Neural cell (in vitro differentiated cells): Measurements from ENCODE around the gene CCSAP. TPM values are rescaled to one million over a fixed set of nuclear protein-coding genes. Genes with fewer than 3 reads are reported as not detected.

Experiments
- H2AFZ ChIP-seq: fragments of 200-600, 300-800 bp; sonication (generic), shearing (Covaris generic); 2 replicates; pipeline ENCODE4 v1.6.0; 2014; ENCODE audit warnings: low read depth, mild to moderate bottlenecking, antibody characterized with exemption, low read length, moderate library complexity
- H3F3A ChIP-seq: fragments of 200-600 bp; shearing (Covaris generic); 2 replicates; pipeline ENCODE4 v1.6.1; 2016; ENCODE audit warnings: mild to moderate bottlenecking, moderate library complexity, mixed read lengths, antibody characterized with exemption, low read length; ENCODE audit not compliant: insufficient read depth, poor library complexity, severe bottlenecking
- H3K27ac ChIP-seq: fragments of 200-600, 300-800 bp; sonication (generic), shearing (Covaris generic); 2 replicates; pipeline ENCODE4 v1.5.1; 2014; ENCODE audit warnings: mild to moderate bottlenecking, low read length, moderate library complexity
- H3K27me3 ChIP-seq: fragments of 300-800, 200-600 bp; sonication (generic), shearing (Covaris generic); 2 replicates; pipeline ENCODE4 v1.6.0; 2014; ENCODE audit warnings: mild to moderate bottlenecking, low read depth, low read length, moderate library complexity; ENCODE audit not compliant: insufficient read depth
- H3K36me3 ChIP-seq: fragments of 300-800, 200-600 bp; sonication (generic), shearing (Covaris generic); 2 replicates; pipeline ENCODE4 v1.5.1; 2014; ENCODE audit warnings: mild to moderate bottlenecking, antibody characterized with exemption, low read length, moderate library complexity; ENCODE audit not compliant: insufficient read depth
- H3K4me2 ChIP-seq: fragments of 300-800, 200-600 bp; sonication (generic), shearing (Covaris generic); 2 replicates; pipeline ENCODE4 v1.6.0; 2014; ENCODE audit warnings: mild to moderate bottlenecking, low read length
- H3K4me3 ChIP-seq: fragments of 300-800, 200-600 bp; sonication (generic), shearing (Covaris generic); 2 replicates; pipeline ENCODE4 v1.5.1; 2014; ENCODE audit warnings: mild to moderate bottlenecking, low read length, moderate library complexity
- H3K79me2 ChIP-seq: fragments of 200-600 bp; shearing (Covaris generic); replicated peaks from 2 replicates; pipeline ENCODE4 v1.6.0; 2014; ENCODE audit warnings: mild to moderate bottlenecking, low read length, moderate library complexity; ENCODE audit not compliant: insufficient read depth
- H3K9ac ChIP-seq: fragments of 300-800, 200-600 bp; sonication (generic), shearing (Covaris generic); 2 replicates; pipeline ENCODE4 v1.6.1; 2016; ENCODE audit warnings: mild to moderate bottlenecking, low read length, mixed read lengths
- H3K9me2 ChIP-seq: fragments of 200-600 bp; shearing (Covaris generic); 2 replicates; pipeline ENCODE4 v1.6.1; 2016; ENCODE audit warnings: mild to moderate bottlenecking, low read length, mixed read lengths; ENCODE audit not compliant: insufficient read depth
- H3K9me3 ChIP-seq: fragments of 200-600, 300-800 bp; sonication (generic), shearing (Covaris generic); 2 replicates; pipeline ENCODE4 v1.6.1; 2016; ENCODE audit warnings: mild to moderate bottlenecking, mixed run types, low read length, moderate library complexity, mixed read lengths
- H4K20me1 ChIP-seq: fragments of 200-600 bp; shearing (Covaris generic); 2 replicates; pipeline ENCODE4 v1.6.1; 2016; ENCODE audit warnings: mild to moderate bottlenecking, mixed run types; ENCODE audit not compliant: insufficient read depth
- EP300 ChIP-seq: fragments of 450-650 bp; conservative IDR thresholded peaks from 2 replicates; pipeline ENCODE4 v1.6.1; 2014; ENCODE audit warnings: antibody characterized with exemption, mild to moderate bottlenecking, moderate library complexity; ENCODE audit not compliant: poor library complexity, severe bottlenecking
- EZH2 ChIP-seq: fragments of 200-600, 300-800 bp; shearing (Covaris generic), sonication (generic); IDR thresholded peaks from 2 replicates; pipeline ENCODE4 v1.6.1; 2014; ENCODE audit warnings: antibody characterized with exemption, low read length, borderline replicate concordance, mild to moderate bottlenecking; ENCODE audit not compliant: insufficient read depth, poor library complexity, severe bottlenecking
- MXI1 ChIP-seq: fragments of 450-650 bp; conservative IDR thresholded peaks from 2 replicates; pipeline ENCODE4 v1.6.1; 2014; ENCODE audit warnings: antibody characterized with exemption, mild to moderate bottlenecking; ENCODE audit not compliant: poor library complexity, severe bottlenecking
- POLR2AphosphoS5 ChIP-seq: IDR thresholded peaks from 2 replicates; pipeline ENCODE4 v1.6.1; 2012
- RAD21 ChIP-seq: fragments of 450-650 bp; conservative IDR thresholded peaks from 2 replicates; pipeline ENCODE4 v1.6.1; 2014; ENCODE audit warnings: antibody characterized with exemption, mild to moderate bottlenecking, moderate library complexity
- SMC3 ChIP-seq: fragments of 450-650 bp; conservative IDR thresholded peaks from 2 replicates; pipeline ENCODE4 v1.6.1; 2014; ENCODE audit warnings: antibody characterized with exemption, mild to moderate bottlenecking, moderate library complexity; ENCODE audit not compliant: poor library complexity
- TAF1 ChIP-seq: IDR thresholded peaks from 2 replicates; pipeline ENCODE4 v1.6.1; 2012; ENCODE audit warnings: low read depth
- polyA plus RNA-seq: library from polyadenylated mRNA; depleted of rRNA; stranded (reverse); fragments of >200 nt; gene quantifications from 2 replicates; pipeline ENCODE4 v1.2.3, GENCODE V29; 2014
- TF ChIP-seq, protein P1 (sequence below): fragments of 450-650 bp; IDR thresholded peaks from 2 replicates; pipeline ENCODE4 v1.5.1; 2014; ENCODE audit warnings: antibody characterized with exemption, mild to moderate bottlenecking, moderate library complexity; ENCODE audit not compliant: poor library complexity, severe bottlenecking
- TF ChIP-seq, protein P2 (sequence below): IDR thresholded peaks from 2 replicates; pipeline ENCODE4 v1.6.1; 2012; ENCODE audit warnings: borderline replicate concordance

Gene CCSAP
- polyA plus RNA-seq, 1 donor from 2014 or later, result 66.7 TPM

DNA sequence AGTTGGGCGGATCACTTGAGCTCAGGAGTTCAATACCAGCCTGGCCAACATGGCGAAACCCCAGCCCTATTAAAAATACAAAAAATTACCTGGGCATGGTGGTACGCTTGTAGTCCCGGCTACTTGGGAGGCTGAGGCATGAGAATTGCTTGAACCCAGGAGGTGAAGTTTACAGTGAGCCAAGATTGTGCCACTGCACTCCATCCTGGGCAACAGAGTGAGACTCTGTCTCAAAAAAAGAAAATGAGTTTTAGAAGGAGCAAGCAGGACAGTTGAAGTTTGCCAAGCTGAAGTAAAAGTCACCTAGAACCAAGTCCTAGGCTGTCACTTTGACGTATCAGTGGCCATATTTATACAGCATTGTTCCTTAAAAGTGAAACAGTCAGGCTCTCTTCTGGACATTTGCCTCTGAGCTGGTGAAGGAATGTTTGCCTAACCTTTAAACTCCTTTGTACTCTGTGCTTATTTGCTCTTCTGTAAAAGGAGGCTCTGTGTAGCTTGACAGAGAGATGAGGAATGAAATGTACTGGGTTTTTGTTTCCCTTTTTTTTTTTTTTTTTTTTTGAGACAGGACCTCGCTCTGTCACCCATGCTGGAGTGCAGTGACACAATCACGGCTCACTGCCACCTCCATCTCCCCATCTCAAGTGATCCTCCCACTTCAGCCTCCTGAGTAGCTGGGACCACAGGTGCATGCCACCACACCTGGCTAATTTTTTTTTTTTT lies 69.2 kb downstream of the CCSAP start:
- H3K27ac ChIP-seq, result no peak overlapping the region
- no peaks in the 10 kb centered on the region for H3F3A ChIP-seq
- no peak overlapping the region for H3K9ac ChIP-seq
- H3K27me3 ChIP-seq, result no peaks in the 10 kb centered on the region
- TF ChIP-seq SMC3, result no peak
- TF ChIP-seq MXI1, result no peak
- TF ChIP-seq POLR2AphosphoS5, result no peak
- TF ChIP-seq EP300, result no peak
- TF ChIP-seq, protein P1, sequence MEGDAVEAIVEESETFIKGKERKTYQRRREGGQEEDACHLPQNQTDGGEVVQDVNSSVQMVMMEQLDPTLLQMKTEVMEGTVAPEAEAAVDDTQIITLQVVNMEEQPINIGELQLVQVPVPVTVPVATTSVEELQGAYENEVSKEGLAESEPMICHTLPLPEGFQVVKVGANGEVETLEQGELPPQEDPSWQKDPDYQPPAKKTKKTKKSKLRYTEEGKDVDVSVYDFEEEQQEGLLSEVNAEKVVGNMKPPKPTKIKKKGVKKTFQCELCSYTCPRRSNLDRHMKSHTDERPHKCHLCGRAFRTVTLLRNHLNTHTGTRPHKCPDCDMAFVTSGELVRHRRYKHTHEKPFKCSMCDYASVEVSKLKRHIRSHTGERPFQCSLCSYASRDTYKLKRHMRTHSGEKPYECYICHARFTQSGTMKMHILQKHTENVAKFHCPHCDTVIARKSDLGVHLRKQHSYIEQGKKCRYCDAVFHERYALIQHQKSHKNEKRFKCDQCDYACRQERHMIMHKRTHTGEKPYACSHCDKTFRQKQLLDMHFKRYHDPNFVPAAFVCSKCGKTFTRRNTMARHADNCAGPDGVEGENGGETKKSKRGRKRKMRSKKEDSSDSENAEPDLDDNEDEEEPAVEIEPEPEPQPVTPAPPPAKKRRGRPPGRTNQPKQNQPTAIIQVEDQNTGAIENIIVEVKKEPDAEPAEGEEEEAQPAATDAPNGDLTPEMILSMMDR, result no peak
- no peak for TF ChIP-seq RAD21
- TF ChIP-seq, protein P2, sequence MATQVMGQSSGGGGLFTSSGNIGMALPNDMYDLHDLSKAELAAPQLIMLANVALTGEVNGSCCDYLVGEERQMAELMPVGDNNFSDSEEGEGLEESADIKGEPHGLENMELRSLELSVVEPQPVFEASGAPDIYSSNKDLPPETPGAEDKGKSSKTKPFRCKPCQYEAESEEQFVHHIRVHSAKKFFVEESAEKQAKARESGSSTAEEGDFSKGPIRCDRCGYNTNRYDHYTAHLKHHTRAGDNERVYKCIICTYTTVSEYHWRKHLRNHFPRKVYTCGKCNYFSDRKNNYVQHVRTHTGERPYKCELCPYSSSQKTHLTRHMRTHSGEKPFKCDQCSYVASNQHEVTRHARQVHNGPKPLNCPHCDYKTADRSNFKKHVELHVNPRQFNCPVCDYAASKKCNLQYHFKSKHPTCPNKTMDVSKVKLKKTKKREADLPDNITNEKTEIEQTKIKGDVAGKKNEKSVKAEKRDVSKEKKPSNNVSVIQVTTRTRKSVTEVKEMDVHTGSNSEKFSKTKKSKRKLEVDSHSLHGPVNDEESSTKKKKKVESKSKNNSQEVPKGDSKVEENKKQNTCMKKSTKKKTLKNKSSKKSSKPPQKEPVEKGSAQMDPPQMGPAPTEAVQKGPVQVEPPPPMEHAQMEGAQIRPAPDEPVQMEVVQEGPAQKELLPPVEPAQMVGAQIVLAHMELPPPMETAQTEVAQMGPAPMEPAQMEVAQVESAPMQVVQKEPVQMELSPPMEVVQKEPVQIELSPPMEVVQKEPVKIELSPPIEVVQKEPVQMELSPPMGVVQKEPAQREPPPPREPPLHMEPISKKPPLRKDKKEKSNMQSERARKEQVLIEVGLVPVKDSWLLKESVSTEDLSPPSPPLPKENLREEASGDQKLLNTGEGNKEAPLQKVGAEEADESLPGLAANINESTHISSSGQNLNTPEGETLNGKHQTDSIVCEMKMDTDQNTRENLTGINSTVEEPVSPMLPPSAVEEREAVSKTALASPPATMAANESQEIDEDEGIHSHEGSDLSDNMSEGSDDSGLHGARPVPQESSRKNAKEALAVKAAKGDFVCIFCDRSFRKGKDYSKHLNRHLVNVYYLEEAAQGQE, result no peak
- no peak for TF ChIP-seq EZH2
- no peak for TF ChIP-seq TAF1
- H3K9me3 ChIP-seq, result no peaks in the 10 kb centered on the region
- no peaks in the 10 kb centered on the region for H3K36me3 ChIP-seq
- peak overlapping the region; percentile 74 for H3K4me3 ChIP-seq
- no peaks in the 10 kb centered on the region for H3K9me2 ChIP-seq
- H3K4me2 ChIP-seq, result no peak overlapping the region
- no peaks in the 10 kb centered on the region for H4K20me1 ChIP-seq
- H2AFZ ChIP-seq, result no peak overlapping the region
- H3K79me2 ChIP-seq, result peaks cover 39% of the 10 kb centered on the region

DNA sequence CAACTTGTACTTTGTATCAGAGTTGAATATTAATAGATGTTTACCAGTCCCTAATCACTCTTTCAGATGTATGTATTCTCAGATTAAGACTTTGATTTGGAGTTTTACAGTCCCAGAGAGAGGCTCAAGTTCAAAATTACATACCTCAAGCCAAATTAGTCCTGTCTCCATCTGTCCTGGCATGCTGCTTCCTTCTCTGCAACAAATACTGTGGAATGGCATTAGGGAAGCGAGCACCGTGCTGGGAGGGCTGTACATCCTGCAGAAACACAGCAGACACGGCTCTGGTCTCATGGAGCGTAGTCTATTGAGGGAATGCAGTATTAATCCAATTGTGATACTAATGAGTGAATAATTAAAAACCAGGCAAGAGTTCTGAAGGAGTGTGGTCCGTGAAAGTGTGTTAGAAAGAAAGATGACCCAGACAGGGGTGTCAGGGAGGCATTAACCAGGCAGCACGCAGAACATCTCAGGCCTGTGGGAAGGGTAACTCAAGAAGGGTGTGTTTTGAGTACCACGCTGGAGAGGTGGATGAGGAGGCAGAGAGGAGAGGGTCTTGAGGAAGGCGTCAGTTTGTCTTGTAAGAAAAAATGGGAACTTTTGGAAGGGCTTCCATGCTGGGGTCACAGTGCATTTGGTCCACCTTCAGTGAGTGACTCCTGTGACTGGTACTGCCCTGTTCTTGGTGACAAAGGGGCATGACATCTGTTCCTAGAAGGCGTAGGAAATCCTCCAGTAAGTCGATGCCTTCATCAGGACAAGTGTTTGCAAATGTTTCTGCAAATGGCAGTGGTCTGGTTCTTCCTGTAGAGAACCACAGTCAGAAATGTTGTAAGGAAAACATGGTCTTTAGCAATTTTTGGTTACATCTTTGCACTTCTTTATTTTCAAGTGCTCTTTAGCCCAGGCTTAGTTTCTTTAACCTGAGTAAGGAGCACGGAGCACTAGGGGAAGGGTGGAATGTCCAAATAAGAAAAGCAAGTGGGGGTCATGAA lies 70.4 kb downstream of the CCSAP start:
- H3K27ac ChIP-seq, result no peak overlapping the region
- no peaks in the 10 kb centered on the region for H4K20me1 ChIP-seq
- no peaks in the 10 kb centered on the region for H3K27me3 ChIP-seq
- peak overlapping the region; percentile 74 for H3K4me3 ChIP-seq
- peaks cover 38% of the 10 kb centered on the region for H3K79me2 ChIP-seq
- no peak overlapping the region for H2AFZ ChIP-seq
- no peaks in the 10 kb centered on the region for H3K9me3 ChIP-seq
- no peaks in the 10 kb centered on the region for H3K9me2 ChIP-seq
- no peaks in the 10 kb centered on the region for H3K36me3 ChIP-seq
- H3K4me2 ChIP-seq, result peak overlapping the region; percentile 94
- no peaks in the 10 kb centered on the region for H3F3A ChIP-seq
- peak overlapping the region; percentile 65 for H3K9ac ChIP-seq
- TF ChIP-seq POLR2AphosphoS5 (no peak), MXI1 (no peak), RAD21 (no peak), EZH2 (no peak), EP300 (no peak)
- TF ChIP-seq, protein P2, result no peak
- TF ChIP-seq, protein P1, result no peak
